HCT116 (cell line): ENCODE data around the gene IL17RD.

Source experiments
- ELF1 ChIP-seq: IDR thresholded peaks from 2 replicates; pipeline ENCODE4 v1.6.1; 2012; ENCODE audit warnings: low read depth, borderline replicate concordance
- EZH2 ChIP-seq: fragments of 200-600 bp; sonication (generic); IDR thresholded peaks from 2 replicates; pipeline ENCODE4 v1.6.1; 2017; ENCODE audit warnings: antibody characterized with exemption, mixed run types
- SP1 ChIP-seq: IDR thresholded peaks from 2 replicates; pipeline ENCODE4 v1.6.1; 2012; ENCODE audit warnings: low read depth
- TF ChIP-seq, protein P1 (sequence below): IDR thresholded peaks from 2 replicates; pipeline ENCODE4 v1.6.1; 2012
- TF ChIP-seq, protein P2 (sequence below), 3 experiments: fragments of 200-600 bp in 1 of 3; sonication (generic) in 1 of 3; IDR thresholded peaks in 2 of 3; conservative IDR thresholded peaks in 1 of 3; 2 replicates each; pipeline ENCODE4 v1.5.1; 2012 to 2017; ENCODE audit warnings: low read depth in 2 of 3, low read length in 2 of 3, antibody characterized with exemption in 1 of 3, borderline replicate concordance in 1 of 3, control low read depth in 1 of 3, mild to moderate bottlenecking in 1 of 3, mixed read lengths in 1 of 3, mixed run types in 1 of 3, moderate library complexity in 1 of 3; ENCODE audit not compliant: insufficient read depth in 1 of 3

GRCh38 chr3:57080171-57080570, 85.0 kb downstream of the IL17RD start:
- TF ChIP-seq, protein P1, sequence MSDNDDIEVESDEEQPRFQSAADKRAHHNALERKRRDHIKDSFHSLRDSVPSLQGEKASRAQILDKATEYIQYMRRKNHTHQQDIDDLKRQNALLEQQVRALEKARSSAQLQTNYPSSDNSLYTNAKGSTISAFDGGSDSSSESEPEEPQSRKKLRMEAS: no peak
- TF ChIP-seq, protein P2, sequence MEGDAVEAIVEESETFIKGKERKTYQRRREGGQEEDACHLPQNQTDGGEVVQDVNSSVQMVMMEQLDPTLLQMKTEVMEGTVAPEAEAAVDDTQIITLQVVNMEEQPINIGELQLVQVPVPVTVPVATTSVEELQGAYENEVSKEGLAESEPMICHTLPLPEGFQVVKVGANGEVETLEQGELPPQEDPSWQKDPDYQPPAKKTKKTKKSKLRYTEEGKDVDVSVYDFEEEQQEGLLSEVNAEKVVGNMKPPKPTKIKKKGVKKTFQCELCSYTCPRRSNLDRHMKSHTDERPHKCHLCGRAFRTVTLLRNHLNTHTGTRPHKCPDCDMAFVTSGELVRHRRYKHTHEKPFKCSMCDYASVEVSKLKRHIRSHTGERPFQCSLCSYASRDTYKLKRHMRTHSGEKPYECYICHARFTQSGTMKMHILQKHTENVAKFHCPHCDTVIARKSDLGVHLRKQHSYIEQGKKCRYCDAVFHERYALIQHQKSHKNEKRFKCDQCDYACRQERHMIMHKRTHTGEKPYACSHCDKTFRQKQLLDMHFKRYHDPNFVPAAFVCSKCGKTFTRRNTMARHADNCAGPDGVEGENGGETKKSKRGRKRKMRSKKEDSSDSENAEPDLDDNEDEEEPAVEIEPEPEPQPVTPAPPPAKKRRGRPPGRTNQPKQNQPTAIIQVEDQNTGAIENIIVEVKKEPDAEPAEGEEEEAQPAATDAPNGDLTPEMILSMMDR (IDR thresholded peaks at IDR 0.05 in 2 of 3, conservative IDR thresholded peaks at IDR 0.05 in 1 of 3; ENCODE audit: borderline replicate concordance in 1 of 3, insufficient read depth in 1 of 3, low read depth in 2 of 3, low read length in 2 of 3): no peak
- TF ChIP-seq EZH2: no peak
- TF ChIP-seq SP1: no peak
- no peak for TF ChIP-seq ELF1
